HT1080 (cell line): ENCODE measurements around the gene STUB1. TPM values are rescaled to one million over a fixed set of nuclear protein-coding genes. Genes with fewer than 3 reads are reported as not detected.

Experiments
- DNase-seq: peaks from one replicate; pipeline ENCODE4 v3.0.0-alpha.2; 2015; ENCODE audit warnings: low read depth
- total RNA-seq: library from RNA; depleted of rRNA; stranded (reverse); fragments of >200 nt; shearing (Covaris generic); gene quantifications from 2 replicates; pipeline ENCODE4 v1.2.3, GENCODE V29; 2014

Gene STUB1
- total RNA-seq, 1 experiment from 2014 or later = 208 TPM

DNA sequence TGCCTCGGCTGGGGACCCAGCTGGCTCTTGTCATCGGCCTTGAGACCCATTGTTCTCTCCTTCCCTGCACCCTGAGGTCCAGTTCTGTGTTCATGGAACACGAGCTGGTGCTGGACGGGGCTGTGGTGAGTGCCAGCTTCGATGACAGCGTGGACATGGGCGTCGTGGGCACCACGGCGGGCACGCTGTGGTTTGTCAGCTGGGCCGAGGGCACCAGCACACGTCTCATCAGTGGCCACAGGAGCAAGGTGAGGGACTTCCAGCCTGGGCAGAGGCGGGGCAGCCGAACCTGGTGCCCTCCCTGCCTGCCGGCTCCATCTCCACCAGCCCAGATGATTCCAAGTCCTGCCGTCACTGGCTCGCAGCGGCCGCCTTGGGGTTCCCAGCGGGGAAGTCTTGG, 17.6 kb upstream of the STUB1 start:
- DNase-seq = no peak

DNA sequence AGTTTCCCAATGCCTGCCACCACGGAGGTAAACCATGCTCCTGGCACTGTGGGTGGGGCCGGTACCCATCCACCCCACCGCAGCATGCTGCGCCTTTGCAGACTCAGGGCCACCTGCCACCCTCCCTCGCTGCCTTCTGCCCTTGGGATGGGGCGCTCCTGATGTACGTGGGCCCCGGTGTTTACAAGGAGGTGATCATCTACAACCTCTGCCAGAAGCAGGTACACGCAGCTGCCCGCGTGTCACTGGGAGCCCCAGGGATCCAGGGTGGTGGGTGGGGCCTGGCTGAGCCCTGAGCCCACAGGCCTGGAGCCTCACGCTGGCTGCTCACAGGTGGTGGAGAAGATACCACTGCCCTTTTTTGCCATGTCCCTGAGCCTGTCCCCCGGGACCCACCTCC, 13.6 kb upstream of the STUB1 start:
- DNase-seq = no peak

DNA sequence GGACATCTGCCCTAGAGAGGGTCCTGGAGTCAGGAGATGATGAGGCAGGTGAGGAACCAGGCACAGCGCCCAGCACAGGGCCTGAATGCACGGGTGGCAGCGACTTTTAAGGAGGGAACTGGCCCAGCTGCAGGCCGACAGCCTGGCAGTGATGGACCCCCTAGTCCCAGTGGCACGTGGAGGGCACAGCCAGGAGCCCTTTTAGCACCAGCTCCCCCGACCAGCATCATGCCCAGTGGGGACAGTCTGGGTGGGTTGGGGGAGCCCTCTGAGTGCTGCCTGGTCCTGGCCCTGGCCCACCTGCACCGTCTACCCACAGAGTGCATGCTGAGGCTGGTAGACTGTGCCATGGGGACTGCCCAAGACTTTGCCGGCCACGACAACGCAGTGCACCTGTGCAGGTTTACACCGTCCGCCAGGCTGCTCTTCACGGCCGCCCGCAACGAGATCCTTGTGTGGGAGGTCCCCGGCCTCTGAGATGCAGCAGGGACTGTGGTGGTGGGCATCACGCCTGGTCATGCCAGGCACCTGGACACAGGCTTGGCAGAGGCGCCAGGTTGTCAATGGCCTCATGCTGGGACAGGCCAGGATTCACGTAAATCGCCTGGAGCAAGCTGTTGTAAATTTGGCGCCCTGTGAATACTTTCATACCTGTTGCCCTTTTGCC, 13.0 kb upstream of the STUB1 start:
- no peak for DNase-seq

DNA sequence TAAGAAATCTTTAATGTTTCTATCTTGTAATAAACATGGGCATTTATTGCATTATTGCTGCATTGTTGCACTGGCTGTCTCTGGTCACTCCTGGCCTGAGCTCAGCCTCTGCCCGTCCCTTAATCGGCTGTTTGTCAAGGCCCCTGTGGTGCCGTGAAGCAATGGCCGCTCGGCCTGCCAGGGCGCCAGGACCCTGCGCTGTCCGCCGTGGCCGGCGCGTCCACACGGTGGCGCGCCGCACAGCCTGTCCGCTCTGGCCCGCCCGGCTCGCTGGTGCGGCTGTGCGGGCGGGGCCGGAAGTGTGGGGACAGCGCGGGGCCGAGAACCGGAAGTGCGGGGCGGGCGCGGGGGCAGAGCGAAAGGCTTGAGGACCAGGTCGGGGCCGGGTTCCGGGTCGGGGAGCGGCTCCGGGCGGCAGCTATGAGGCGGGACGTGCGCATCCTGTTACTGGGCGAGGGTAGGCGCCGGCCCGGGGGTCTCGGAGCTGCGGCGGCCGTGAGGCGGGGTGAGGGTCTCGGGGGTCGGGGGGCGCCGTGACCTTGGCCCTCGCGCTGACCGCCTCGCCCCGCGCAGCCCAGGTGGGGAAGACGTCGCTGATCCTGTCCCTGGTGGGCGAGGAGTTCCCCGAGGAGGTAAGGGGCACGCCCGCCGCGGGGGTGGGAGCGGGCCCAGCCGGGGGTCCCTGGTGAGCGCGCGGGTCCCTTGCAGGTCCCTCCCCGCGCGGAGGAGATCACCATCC, 12.3 kb upstream of the STUB1 start, which contains the start of gene RHOT2:
TSS of gene RHOT2 (plus strand) at position 353 of the 739 bp plus-strand sequence. CDS start at position 421, 68 bp downstream.
- DNase-seq = peak; percentile 81

DNA sequence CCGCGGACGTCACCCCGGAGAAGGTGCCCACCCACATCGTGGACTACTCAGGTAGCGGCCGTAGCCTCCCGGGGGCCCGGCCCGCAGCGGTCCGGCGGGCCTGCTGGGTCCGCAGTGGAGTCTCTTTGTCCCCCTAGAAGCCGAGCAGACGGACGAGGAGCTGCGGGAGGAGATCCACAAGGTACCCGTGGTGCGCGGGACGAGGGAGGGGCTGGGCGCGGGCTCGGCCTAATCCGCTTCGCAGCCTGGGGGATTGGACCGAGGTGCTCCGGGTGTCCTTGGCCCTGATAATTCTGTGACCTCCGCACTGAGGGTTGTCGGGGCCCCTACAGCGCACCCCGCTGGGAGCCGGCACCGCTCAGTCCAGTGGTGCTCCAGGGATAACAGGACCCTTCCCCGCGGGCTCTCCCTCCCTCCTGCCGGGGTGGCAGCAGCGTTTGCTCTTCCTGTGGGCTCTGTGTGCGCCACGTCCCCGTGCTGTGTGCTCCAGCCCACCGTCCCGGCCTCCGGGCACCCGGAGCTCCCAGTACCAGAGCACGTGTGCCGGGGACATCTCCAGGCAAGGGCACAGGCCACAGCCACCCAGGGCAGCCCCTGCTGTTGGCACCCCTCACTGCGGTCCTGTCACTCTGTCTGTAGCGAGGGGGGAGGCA, 11.6 kb upstream of the STUB1 start:
- no peak for DNase-seq

DNA sequence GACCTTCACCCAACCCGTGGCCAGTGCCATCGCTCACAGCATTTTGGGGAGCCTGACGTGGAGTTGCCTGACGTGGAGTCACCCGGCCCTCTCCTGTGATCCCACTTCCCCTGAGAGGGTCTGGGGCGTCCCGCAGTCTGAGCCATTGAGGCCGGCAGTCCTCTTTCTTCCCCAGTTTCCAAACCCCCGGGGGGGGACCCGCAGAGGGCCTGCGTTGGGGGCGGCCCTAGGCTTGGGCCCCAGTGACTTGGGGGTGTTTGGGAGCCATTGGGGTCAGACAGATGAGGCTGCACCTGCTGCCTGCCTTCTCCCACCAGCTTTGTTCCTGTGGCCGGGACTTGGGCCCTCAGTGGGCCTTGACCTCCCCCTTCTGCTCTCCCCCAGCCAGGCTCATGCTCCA, 10.5 kb upstream of the STUB1 start:
- no peak for DNase-seq

DNA sequence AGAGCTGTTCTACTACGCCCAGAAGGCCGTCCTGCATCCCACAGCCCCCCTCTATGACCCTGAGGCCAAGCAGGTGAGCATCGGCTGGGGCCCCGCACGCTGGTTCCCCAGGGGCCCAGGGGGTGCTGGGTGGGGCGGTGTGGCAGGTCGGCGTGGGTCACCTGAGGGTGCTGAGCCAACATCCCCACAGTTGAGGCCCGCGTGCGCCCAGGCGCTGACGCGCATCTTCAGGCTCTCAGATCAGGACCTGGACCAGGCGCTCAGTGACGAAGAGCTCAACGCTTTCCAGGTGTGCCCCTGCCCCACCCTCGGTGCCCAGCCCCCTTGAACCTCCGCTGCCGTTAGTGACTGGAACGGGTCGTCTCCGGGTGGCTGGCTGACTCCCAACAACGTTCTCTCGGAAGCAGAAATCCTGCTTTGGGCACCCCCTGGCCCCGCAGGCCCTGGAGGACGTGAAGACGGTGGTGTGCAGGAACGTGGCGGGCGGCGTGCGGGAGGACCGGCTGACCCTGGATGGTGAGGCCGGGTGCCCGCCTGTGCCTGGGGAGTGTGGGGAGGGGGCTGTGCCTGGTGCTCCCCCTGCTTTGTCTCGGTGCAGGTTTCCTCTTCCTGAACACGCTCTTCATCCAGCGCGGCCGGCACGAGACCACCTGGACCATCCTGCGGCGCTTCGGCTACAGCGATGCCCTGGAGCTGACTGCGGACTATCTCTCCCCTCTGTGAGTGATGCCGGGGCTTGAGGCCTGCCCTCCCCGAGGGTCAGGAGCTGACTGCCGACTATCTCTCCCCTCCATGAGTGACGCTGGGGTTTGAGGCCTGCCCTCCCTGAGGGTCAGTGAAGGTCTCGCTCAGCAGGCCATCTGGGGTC, 9.5 kb upstream of the STUB1 start:
- no peak for DNase-seq

DNA sequence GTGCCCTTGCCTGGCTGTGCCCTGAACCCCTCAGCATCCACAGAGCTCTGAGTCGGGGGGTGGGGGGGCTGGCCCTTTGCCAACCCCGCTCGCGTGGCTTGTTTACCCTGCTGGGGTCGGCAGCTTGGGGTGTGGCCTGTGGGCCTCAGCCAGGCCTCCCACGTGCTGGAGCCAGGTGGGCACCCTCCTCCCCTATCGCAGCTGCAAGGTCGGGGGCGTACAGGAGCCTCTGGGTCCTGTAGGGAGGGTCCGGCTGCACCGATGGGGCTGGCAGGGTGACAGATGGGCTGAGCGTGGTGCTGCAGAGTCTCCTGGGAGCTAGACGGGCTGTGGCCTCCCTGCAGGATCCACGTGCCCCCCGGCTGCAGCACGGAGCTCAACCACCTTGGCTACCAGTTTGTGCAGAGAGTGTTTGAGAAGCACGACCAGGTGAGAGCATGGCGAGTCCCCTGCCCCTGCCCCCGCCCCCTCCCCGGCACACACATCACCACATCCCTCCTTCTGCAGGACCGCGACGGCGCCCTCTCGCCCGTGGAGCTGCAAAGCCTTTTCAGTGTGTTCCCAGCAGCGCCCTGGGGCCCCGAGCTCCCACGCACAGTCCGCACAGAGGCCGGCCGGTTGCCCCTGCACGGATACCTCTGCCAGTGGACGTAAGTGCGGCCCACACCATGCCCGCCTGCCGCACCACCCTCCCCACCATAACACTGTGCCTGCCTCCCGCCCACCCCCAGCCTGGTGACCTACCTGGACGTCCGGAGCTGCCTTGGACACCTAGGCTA, 8.7 kb upstream of the STUB1 start:
- no peak for DNase-seq

DNA sequence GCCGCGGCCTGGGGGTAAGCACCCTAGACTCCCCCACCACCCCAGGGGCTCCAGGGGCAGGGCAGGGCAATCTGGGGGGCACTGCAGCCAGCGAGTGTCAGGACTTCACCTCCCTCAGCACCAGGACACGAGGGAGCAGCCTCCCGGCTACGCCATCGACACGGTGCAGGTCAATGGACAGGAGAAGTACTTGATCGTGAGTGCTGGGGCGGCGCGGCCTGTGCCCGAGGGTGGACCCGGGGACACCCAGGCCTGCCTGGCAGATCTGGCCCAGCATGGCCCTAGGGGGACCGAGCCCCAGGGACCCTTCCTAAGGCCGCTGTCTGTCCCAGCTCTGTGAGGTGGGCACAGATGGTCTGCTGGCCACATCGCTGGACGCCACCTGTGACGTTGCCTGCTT, 7.8 kb upstream of the STUB1 start:
- DNase-seq = no peak

DNA sequence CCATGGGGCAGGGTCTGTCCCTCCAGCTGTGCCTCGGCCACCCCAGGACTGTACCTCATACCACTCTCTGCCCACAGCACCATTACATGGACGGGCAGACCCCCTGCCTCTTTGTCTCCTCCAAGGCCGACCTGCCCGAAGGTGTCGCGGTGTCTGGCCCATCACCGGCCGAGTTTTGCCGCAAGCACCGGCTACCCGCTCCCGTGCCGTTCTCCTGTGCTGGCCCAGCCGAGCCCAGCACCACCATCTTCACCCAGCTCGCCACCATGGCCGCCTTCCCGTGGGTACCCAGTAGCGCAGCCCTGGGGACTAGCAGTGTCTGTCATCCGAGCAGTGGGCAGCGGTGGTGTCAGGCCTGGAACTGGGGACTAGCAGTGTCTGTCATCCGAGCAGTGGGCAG, 7.4 kb upstream of the STUB1 start:
- DNase-seq = no peak

DNA sequence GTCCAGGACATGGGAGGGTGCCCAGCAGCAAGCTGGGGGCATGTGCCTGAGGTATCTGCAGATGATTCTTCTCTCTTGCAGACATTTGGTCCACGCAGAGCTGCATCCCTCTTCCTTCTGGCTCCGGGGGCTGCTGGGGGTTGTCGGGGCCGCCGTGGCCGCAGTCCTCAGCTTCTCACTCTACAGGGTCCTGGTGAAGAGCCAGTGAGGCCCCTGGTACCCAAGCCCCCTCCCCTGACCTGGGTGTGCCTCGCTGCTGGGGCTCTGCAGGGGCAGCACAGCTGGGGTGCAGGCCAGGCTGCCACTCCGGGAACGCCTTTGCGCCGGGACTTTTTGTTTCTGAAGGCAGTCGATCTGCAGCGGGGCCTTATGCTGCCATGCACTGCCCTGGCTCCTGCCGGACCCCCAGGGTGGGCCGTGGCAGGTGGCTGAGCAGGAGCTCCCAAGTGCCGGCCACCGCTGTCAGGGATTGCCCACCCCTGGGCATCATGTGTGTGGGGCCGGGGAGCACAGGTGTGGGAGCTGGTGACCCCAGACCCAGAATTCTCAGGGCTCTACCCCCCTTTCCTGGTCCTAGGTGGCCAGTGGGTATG, 6.7 kb upstream of the STUB1 start:
- DNase-seq = no peak

DNA sequence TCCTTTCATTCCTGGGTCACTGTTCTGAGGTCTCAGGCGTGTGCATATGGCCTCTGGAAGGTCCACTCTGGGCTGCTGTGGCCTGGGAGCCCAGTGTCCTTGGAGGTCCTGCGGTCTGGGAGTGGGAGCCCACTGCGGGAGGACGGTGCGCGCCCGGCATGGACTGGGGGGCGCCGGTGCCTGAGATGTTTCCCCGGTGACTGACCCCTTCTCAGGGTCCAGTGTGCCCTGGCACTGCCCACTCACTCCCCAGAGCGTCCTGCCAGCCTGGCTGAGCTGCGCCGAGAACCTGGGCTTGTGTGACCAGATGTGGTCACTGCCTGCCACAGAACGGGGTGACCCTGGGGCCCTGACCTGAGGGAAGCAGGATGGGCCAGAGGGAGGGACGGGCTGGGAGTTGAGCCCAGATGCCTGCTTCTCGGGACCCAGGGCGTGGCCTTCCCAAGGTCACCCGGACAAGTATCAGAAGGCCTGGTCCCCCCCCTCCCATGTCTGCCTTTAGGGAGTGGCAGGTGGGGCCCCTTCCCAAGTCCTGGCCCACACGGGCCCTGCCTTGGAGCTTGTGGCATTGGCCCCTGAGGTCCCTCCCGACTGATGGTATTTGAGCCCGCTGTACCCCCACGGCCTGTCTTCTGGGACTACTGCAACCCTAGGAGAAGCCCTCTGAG, 5.9 kb upstream of the STUB1 start:
- no peak for DNase-seq

DNA sequence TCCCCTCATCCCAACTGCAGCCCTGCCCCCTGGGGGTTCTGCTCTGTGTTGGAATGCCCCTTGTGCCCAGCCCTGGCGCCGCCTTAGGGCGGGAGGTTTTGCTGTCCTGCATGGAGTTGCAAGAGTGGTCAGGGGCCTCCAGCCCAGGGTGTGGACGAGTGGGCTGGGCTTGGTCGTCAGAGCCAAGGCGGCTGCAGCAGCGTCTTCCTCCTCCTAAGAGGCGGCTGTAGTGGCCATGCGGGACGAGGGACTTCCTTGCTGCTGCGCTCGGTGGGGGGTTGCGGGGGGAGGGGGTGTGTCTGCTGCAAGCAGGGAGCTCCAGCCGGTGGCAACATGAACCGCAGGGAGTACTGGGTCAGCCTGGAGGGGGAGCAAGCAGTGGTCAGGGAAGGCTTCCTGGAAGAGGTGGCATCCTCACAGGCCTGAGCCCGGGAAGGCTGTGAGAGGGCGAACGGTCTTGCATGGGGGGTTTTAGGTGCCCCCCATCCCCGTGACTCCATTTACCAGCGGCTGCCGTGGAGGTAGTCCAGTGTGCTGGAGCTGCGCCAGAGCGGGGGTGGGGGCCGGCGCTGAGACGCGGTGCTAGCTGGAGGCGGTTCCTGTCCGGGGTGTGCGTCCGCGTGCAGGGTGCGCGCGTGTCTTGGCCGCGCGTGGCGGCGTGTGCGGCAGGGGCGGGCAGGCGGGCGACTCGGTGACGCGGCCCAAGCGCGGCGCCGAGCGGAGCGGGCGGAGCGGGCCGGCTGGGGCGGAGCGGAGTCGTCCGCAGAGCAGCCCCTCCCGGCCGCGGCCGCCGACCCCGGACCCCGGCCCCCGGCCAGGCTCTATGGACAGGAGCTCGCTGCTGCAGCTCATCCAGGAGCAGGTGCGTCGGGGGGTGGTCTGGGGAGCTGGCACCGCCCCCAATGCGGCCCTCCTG, 5.0 kb upstream of the STUB1 start, which contains the start of gene RHBDL1:
TSS of gene RHBDL1 (plus strand) at position 704 of the 916 bp plus-strand sequence. CDS start at position 824, 120 bp downstream.
- no peak for DNase-seq

DNA sequence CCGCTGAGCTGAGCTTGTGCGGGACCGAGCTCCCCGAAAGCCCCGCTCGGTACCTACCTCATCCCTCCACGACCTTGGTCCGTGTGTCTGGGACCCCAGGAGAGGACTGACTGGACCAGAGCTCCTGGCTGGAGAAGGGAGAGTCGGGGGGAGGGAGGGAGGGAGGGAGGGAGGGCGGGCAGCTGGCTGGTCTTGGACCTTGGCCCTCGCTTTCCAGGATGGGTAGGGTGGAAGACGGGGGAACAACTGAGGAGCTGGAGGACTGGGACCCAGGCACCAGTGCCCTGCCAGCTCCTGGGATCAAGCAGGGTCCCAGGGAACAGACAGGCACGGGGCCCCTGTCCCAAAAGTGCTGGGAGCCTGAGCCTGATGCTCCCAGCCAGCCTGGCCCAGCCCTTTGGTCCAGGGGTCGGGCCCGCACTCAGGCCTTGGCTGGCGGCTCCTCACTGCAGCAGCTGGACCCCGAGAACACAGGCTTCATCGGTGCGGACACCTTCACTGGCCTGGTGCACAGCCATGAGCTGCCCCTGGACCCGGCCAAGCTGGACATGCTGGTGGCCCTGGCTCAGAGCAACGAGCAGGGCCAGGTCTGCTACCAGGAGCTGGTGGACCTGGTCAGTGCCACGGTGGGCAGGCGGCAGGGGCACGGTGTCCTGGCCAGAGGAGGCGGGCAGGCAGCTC, 4.2 kb upstream of the STUB1 start:
- DNase-seq = no peak

DNA sequence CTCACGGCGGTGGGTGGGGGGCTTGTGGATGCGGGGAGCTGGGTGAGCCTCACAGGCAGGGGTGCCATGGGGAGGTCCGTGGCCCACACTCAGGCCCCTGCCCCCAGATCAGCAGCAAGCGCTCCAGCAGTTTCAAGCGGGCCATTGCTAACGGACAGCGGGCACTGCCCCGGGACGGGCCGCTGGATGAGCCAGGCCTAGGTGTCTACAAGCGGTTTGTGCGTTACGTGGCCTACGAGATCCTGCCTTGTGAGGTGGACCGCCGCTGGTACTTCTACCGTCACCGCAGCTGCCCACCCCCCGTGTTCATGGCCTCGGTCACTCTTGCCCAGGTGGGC, 3.7 kb upstream of the STUB1 start:
- no peak for DNase-seq

DNA sequence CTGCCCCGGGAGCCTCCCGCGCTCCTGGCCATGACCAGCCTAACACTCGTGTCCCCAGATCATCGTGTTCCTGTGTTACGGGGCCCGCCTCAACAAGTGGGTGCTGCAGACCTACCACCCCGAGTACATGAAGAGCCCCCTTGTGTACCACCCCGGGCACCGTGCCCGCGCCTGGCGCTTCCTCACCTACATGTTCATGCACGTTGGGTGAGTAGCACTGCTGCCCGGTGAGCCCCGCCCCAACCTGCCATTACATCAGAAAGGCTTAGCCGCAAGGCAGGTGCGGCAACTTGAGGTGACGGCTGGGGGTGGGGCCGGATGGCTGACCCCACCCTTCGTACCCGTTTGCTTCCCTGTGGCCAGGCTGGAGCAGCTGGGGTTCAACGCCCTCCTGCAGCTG, 3.3 kb upstream of the STUB1 start:
- DNase-seq = no peak

DNA sequence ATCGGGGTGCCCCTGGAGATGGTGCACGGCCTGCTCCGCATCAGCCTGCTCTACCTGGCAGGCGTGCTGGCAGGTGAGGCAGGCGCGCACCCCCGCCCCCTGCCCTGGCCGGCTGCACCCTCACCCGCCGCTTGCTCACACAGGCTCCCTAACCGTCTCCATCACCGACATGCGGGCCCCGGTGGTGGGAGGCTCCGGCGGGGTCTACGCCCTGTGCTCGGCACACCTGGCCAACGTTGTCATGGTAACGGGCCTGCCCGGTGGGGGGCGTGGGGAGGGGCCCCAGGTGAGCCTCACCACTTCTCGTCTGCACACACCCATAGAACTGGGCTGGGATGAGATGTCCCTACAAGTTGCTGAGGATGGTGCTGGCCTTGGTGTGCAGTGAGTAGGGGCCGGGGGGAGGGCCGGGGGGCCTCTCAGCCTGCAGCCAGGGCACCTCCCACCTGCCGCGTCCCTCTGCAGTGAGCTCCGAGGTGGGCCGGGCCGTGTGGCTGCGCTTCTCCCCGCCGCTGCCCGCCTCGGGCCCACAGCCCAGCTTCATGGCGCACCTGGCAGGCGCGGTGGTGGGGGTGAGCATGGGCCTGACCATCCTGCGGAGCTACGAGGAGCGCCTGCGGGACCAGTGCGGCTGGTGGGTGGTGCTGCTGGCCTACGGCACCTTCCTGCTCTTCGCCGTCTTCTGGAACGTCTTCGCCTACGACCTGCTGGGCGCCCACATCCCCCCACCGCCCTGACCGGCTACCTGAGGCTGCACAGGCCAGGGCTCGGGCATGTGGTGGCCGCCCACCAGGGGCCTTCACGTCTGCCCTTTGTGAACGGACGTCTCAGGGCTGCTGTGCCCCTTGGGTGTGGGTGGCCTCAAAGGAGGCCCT, 2.7 kb upstream of the STUB1 start:
- DNase-seq = no peak
